ENCODE results near the gene NARF.

GRCh38 chr17:82457073-82457928, 1.2 kb upstream of the NARF start:
- TF ChIP-seq CTCF (IDR thresholded peaks at IDR 0.05), result no peak
- TF ChIP-seq POLR2A (IDR thresholded peaks at IDR 0.05), result no peak
- no peak for TF ChIP-seq EP300 (IDR thresholded peaks at IDR 0.05; ENCODE audit: low read depth)

Data from transverse colon (tissue), 3 donors.